Measurements from ENCODE around the gene HRCT1.

The HRCT1 gene

GRCh38 chr9:35898337-35898736, 7.7 kb upstream of the HRCT1 start:
- no peak for DNase-seq (ENCODE audit: low spot score)
- TF ChIP-seq CTCF (IDR thresholded peaks at IDR 0.05; ENCODE audit: extremely low read depth, missing control alignments): no peak

GRCh38 chr9:35899021-35899420, 7.0 kb upstream of the HRCT1 start:
- no peak for DNase-seq (ENCODE audit: low spot score)
- no peak for TF ChIP-seq CTCF (IDR thresholded peaks at IDR 0.05; ENCODE audit: extremely low read depth, missing control alignments)

- TF ChIP-seq CTCF (IDR thresholded peaks at IDR 0.05; ENCODE audit: extremely low read depth, missing control alignments): peak; percentile 48
- DNase-seq (ENCODE audit: low spot score): peak; percentile 78
Measured at GRCh38 chr9:35903049-35903448, 3.0 kb upstream of the HRCT1 start.

- TF ChIP-seq CTCF (IDR thresholded peaks at IDR 0.05; ENCODE audit: extremely low read depth, missing control alignments): no peak
- no peak for DNase-seq (ENCODE audit: low spot score)
Measured at GRCh38 chr9:35904338-35904737, 1.7 kb upstream of the HRCT1 start.

GRCh38 chr9:35905051-35905781, 786 bp upstream of the HRCT1 start:
- TF ChIP-seq CTCF (IDR thresholded peaks at IDR 0.05; ENCODE audit: extremely low read depth, missing control alignments): no peak
- no peak for DNase-seq (ENCODE audit: low spot score)

GRCh38 chr9:35906923-35907699, 1.1 kb downstream of the HRCT1 start:
- DNase-seq (ENCODE audit: low spot score): no peak
- no peak for TF ChIP-seq CTCF (IDR thresholded peaks at IDR 0.05; ENCODE audit: extremely low read depth, missing control alignments)
